NOMO-1 treated with dmso at 0.1 percent for 144 hours (cell line): Measurements from ENCODE around the gene KCND3.

Source experiments
- DNase-seq: peaks from one replicate; lab custom pipeline; 2025; ENCODE audit not compliant: unreplicated experiment; lab: John Stamatoyannopoulos, UW

The KCND3 gene

DNA sequence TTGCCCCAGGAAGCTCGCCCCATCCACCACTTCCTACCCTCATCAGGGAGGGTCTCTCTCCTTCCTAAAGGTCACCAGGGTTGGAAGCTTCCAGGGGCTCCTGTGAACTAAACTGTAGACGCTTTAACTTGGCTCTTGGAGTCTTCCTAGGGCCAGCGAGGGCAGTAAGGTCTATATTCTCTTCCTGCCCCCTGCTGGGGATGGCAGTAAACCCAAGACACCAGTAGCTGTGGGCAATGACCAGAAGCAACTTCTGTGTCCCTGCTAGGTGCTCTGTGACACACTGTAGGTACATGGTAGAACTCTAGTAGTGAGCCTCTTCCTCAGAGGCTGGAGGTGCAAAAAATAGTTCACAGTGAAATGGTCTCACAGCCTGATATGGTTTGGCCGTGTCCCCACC, 30.0 kb downstream of the KCND3 start:
- DNase-seq = no peak

DNA sequence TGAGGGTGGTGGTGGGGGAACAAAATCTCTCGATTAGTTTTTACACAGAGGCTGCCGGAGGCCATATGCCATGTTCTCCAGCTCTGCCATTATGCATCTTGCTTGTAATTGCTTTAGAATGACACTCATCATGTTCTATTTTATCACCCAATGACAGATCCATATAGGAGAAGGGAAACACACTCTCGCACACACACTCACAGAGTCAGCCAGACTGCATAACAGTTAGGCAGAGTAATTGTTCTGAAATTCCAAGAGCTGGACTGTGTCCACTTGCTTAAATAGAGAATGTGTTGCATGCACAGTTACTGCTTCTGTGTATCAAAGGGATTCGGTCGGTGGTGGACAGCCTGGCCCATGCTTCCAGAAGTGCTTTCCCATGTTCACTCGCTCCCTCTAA, 30.6 kb downstream of the KCND3 start:
- no peak for DNase-seq

DNA sequence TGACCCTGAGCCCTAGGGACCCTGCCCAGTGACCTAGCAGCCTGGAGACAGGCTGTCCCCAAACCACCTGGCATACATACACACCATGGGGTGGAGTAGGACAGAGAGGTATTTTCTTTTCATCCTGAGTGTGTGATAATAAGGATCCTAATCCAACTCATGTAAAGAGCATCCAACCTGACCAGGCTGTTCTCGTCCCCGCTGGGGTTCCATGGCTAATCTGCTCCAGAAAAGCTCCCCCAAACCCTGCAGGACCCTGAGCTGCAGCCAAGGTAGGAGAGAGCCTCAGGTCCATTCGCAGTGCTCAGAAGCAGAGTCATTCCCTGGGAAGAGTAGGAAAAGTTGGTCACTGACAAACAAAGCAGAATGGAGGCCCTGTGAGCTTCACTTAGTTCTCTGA, 31.4 kb downstream of the KCND3 start:
- DNase-seq = no peak

DNA sequence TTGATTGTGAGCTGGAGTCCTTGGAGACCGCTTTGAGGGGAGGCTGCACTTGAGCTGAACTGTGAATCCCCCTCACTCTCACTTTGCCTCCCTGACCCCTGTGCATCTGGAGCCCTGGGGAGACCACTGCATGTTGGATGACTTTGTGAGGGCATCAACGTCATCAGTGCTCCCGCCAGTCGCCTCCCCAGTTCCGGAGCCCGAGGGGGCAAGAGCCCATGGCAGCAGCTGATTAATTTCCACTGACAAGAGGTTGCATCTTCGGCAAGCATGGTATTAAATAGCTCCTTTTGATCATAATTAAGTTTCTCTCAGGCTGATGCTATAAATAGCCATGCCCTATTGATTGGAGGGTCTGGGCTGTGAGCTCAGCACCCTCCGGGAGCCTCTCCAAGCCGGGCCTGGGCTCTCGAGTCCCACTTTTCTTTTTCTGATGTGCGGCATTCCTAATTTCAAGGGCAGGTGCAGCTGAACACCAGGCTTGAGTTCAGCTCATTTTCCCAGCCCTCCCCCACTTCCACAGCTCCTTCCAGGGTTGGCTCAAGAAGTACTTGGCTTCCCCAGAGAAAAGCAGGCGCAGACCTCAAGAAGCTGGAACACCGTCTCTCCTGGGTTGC, 33.2 kb downstream of the KCND3 start:
- DNase-seq = no peak

DNA sequence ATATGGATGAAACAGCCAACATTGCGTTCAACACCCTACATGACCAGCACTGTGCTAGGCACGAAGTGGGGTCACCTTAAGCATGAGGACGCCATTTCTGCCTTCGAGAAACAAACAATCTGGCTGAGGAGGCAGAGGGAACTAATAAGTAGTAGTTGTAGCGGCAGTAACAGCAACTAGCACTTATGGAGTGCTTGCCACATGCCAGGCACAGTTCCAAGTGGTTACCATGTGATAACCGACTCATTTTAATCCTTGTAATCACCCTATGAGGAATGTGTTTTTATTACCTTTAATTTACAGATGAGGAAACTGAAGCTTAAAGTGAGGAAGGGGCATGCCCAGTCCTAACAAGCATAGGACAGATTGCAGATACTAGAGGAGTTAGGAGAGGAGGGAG, 33.7 kb downstream of the KCND3 start:
- DNase-seq = no peak

DNA sequence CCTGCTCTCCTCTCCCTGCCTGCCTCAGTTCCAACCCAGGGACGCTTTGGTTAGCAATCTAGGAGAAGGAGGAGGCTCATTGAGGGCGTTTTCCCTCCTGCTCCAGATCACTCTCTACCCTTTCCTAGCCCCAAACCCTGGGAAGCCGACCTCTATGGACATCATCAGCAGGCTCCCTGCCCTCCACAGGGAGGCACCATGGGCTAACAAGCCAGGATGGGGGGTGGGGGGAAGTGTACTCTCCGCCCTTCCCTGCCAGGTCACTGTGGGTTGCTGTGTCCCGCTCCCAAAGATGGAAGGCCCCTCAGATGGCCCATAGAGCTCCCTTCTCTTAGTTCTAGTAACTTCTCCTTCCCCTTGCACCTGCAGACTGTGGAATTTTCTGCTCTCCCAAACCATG, 35.7 kb downstream of the KCND3 start:
- DNase-seq = no peak

DNA sequence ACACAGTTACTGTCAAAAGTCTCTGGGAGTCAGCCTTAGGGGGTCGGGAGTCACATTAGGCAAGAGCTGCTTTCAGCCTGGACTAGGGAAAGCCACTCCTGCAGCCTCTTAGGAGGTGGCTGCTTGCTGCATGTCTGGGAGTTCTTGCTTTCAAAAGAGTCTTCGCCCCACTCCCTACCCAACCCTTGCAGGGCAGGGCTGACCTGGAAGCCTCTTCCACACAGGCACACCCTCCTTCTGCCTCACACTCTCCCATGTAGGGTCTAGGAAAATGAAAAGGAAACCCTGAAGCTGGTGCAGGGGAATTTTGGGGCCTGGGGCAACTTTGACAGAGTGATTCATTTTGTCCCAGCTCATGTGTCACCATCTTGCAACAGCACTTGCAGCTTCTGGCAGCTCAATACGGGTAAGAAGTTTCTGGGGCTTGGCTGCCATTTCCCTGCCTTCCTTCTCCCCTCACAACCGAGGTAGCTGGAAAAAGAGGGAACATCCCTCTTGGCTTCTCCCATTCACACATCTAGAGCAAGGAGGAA, 37.3 kb downstream of the KCND3 start:
- no peak for DNase-seq

DNA sequence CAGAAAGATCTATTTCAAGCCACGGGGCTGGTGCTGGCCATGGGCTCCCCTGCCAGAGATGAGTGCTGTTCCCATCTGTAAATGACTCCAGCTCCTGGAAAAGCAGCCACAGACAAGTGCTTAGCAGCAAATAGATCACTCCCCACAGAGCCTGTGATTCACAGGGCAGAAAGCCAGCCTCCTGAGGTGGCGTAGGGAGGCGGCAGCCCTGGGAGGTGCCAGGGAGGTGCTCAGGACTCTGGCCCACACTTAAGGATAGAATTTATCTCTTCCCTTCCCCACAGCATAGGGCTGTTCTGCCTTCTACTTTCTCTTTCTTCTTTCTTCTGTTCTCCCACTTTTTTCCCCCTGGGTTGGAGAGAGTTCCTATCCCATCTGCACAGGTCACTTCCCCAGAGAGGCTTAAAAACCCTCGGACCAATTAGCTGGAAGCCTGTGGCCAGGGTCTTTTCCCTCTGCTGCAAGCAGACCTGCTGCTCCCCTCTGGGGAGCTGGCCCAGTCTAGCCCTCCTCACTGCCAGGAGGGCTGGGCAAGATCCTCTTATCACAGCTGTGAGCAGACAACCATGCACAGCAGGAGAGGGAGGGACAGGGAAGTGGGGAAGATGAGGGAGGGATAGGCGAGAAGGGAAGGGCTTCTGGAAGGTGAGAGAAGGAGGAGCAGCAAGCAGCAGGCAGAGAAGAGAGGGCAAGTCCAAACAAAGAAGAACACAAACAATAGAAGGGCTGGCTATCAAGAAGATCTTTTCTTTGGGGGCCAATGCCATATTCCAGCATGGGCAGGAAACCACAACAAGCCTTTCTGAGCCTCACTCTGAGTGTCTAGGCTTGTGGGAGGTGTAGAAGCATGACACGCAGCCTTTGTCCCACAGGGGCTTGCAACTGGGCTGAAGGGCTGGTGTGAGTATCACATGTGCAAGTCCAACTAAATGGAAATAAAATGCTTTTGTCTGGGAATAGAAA, 41.0 kb downstream of the KCND3 start:
- no peak for DNase-seq

DNA sequence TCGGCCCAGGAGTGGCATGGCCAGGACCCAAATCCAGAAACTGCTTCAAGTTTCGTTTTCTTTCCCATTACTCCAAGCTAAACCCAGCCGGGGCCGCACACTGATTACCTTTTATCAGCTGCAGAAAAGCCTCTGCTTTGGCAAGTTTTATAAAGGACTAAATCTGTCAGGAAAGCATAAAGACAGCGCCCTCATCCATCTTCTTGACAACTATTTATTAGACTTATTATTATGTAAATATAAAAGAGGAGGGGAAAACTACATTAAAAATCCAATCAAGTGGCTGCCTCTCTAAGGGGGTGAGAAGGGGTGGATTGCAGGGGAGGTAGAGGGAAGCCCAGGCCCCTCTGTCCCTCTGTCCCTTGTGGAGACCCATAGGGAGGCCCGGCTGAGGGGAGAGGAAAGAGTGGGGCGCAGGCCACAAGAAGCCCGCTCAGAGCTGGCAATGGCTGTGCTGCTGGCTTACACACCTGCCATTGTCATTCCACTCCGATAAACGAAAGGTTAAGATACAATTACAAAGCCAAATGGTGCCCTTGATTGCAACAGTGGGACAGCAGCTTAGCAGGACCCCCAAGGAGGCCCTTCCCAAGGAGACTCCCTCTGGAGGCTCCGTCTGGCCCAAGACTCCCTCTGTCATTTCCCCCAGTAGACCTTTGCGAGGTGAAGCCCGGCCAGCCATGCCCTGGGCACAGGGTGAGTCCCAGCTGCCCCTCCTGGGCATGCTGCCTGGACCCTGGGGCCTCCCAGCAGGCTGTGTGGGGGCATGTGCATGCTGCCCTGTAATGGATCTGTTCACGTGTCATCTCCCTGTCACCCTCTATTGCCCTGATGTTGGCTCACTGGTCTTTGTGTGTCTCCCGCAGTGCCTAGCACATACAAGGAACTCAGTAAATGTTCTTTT, 45.4 kb downstream of the KCND3 start:
- no peak for DNase-seq

DNA sequence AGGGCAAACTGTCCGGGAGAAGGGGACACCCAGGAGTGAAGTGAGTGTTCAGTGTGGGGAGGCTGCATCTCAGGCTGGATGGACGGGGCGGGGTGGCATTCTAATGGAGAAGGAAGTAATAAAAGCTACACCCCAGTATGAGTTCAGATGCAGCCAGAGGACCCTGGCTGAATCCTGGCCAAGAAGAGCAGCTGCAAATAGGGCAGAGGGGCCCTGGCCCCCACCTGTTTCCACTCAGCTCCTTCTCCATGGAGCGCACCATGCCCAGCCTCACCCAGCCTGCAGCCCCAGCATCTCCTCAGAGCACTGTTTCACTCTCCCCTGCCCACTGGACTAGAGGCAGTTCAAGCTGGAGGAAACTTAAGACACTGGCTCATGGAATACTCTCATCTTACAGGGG, 46.4 kb downstream of the KCND3 start:
- no peak for DNase-seq

DNA sequence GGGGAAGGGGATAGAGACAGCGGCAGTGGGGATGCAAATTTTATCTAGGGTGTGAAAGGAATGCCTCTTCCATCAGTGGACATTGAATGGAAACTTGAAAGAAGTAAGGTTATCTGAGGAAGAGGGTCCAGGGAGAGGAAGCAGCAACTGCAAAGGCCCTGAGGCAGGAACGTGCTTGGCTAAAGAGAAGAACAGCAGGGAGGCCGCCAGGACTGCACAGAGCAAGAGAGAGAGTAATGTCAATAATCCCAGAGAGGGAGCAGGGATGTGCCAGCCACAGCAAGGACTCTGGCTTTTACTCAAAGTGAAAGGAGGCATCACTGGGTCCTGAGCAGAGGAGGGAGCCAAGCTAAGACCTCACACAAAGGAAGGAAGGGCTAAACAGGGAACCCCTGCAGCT, 50.9 kb downstream of the KCND3 start:
- no peak for DNase-seq

DNA sequence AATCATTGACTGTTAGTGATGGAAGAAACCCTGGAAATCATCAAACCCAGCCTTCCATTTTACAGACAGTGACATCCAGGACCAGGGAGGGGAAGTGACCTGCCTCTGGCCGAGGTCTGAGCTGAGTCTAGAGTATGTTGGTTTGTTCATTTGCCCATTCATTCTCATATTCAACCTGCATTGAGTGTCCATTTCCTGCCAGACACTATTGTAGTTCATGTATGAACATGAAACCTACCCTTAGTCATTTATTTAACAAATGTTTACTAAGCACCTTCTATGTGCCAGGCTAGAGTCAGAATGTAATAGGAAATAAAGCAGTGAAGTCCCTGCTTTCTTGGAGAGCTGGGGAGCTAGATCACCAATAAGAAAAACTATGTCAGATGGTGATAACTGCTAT, 51.3 kb downstream of the KCND3 start:
- no peak for DNase-seq

DNA sequence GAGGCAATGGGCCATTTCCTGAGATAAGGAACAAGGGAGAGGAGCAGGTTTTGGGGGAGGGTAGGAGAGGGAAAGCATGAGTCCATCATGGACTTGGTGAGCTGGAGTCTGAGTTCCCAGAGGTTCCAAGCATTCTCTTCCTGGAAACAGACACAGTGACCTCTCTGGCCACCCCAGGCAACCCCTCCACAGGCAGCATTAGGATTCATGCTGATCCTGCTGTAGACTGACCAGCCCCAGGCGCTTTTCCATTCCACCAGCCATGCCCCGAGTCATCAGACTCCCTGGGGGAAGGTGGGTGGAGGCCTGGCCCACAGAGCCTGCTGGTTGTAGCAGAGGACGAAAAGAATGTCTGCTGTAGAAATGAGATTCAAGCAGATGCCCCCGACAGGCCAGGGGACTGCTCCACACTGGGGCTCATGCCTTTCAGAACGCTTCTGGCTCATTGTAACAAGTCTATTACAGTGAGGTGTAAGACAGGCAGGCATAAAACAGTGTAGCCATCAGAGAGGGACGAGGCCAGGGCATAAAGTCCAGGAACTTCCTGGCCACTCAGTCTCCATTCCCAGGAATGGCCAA, 52.2 kb downstream of the KCND3 start:
- DNase-seq = no peak

DNA sequence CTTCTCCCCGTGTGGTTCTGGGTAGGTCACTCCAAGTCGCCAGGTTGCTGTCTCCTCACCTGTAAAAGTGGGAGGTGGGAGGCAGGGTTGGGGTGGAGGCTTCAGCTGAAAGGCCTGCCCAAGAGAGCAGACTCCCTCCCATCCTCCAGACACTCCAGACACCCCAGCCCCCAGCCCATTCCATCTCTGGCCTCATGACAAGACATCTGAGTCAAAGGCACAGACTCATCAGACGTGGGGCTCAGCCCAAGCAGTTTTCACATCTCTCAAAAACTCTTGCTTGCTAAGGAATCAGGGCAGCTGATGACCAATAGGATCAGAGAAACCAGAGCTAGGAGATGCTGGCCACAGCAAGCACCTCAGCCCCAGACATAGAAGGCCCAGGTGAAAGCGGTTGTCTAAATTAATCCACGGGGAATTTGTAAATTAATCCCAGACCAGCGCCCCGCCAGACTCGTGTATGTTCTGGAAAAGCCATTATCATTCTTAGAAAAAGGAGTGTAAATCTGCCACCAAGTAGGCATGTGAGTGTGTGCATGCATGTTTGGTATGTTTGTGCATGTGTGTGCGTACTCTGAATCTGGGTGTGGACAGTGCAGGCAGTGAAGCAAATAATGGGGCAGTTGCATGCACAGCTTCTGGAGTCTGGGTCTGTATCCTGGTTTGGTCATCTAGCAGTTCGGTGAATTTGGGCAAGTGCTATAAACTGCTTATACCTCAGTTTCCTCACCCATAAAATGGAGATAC, 55.2 kb downstream of the KCND3 start:
- no peak for DNase-seq

DNA sequence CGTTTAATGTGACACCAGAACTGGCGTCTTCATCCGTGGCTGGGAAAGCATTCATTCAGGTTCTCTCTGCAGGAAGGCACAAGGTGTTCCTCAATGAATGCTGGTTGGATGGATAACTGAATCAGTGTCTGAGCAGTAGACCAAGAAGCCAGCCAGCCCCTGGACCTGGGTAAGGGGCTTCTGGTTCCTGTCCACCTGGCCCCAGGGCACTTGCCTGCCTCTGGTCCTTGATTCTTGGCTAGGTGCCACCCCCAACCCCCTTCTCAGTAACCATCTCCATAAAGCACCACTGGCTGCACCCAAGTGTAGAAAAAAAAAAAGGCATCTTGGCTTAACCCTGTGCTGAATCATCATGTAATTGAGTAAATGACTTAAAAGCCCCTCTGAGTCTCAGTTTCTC, 59.1 kb downstream of the KCND3 start:
- DNase-seq = no peak

DNA sequence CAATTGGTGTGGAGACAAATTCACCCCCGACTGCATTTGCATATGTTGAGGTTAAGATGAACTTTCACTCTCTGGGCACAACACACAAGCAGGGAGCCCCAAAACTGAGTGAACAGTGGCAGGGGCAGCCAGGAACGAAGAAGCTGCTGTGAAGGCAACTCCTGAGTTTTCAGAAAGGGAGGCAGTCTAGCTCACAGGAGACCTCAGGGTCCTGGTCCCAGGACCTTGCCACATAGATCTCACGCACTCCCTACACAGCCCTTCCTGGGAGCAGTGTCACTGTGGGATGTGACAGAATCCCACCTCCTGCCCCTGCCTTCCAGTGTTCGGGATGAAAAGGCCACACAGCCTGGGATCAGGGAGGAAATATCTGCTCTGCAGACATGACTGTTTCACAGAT, 60.9 kb downstream of the KCND3 start:
- DNase-seq = no peak

DNA sequence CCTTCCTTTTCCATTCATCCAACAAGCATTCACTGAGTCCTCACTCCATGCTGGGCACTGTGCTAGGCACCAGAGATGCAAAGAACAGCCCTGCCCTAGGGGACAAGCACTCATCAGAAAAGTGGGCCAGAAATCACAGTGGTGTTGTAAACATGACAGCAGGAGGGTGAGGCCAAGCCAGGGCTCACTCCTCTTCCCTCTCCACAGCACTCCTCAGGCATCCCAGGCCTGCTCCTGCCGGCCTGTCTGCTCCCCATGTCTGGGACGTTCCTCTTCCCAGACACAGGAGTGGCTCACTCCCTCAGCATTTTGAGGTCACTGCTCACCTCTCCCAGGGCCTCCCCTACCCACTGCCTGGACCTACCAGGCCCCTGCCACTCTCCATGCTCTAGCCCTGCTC, 61.8 kb downstream of the KCND3 start:
- no peak for DNase-seq

DNA sequence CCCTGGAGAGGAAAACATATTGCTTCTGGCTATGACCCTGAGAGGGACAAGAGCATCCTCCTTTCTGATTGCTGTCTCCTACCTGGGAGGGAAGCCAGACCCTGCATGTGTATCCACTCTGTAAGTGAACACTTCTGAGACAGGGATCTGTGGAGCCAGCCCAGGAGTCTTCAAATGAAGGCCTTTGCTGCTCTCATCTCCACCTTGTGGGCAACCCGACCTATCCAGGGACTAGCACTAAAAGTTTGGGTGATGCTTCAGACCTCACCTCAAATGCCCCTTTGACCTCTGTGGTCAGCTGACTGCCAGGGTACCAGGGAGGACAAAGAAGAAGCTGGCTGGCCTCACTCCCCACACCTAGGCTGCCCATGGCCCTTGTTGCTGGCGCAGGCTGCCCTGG, 64.7 kb downstream of the KCND3 start:
- DNase-seq = no peak

DNA sequence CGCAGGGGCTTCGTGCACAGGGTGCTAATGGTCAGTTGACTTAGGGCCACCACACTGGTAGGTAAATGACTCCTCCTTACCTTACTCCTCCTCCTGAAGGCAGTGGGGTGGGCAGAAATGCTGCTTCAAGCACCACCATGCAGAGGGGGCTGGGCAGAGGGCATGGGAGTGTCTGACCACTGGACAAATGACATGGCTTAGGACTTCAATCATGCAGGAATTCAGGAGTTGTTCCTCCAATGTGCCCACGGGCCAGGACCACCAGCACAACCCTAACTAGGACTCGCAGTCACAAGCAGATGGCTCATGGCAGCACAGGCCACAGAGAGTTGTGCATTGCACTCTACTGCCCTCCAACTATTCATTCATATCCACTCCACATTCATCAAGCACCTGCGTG, 65.7 kb downstream of the KCND3 start:
- DNase-seq = no peak

DNA sequence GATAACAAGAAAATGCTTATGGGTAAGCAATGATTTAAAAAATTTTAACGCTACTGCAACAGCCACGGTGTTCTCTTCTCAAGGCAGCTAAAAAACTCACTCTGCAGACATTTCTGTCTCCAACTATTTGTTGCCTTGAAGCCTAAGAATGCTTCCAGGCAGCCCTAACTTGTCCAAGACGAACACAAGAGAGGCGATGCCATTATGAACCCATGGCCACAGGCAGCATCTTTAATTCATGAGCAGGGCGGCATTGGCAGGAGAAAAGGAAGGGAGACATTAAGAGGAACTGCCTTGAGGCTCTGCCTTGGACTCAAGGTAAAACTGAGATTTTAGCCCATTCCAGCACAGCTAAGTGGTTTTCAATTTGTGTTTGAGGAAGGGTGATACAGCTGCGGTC, 67.5 kb downstream of the KCND3 start:
- no peak for DNase-seq
